ENCODE results near the gene ARPC1A.
"Not testable (repeated sequence)": the region's sequence is repeated elsewhere in the genome, so short reads cannot be mapped to it uniquely, and the experiment has no call there.

Gene ARPC1A

DNA sequence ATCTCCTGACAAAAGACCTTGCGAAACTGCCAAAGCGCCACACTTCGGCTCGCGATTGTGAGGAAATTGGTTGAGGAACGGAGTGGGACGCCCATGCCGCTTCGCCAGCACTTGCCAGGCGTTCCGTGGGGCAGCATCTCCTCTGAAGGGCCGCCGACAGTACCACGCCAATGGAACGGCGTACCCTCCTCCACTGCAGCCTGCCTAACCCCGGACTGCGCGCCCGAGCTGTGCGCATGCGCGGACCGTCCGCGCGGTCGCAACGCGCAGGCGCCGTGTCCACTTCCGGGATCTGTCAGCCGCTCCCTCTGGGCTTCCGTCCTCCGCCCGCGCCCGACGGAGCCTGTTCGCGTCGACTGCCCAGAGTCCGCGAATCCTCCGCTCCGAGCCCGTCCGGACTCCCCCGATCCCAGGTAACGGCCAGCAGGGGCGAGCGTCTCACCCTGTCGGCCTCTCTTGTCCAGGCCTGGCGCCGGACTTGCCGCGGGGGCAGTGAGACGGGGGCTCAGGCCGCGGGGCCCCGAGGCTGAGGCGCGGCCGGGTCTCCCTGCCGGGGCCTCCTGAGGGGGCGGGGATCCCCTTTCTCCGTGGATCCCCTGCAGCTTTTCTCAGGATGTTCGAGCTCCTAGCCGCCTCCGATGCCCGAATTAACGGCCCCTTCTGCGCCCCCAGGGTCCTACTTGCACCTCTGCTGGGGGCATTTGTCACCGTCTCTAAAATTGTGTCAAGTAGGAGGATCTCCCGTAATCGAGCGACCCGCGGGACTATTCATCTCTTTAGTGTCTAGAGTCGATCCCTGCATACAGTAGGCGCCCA is at the start of gene ARPC1A:
TSS of gene ARPC1A (plus strand) at position 307 of the 816 bp plus-strand sequence. CDS start 7,456 bp downstream, outside the sequence.
- FAIRE-seq, result no peak

DNA sequence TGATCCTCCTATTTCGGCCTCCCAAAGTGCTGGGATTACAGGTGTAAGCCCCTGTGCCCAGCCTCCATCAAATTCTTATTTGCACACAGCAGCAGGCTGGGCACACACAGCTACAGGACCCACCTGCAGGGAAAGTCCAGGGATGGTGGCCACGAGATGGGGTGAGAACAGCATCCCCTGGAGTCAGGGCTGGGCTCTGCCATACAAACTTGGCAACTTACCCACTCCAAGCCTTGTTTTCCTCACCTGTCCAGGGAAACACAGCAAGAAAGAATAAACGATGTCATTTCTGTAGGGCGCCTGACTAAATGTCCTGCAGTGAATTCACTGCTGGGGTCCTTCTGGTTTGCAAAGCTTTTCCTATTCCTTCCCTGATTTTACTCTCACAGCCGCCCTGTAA is 47.5 kb upstream of the ARPC1A start:
- FAIRE-seq, result no peak

DNA sequence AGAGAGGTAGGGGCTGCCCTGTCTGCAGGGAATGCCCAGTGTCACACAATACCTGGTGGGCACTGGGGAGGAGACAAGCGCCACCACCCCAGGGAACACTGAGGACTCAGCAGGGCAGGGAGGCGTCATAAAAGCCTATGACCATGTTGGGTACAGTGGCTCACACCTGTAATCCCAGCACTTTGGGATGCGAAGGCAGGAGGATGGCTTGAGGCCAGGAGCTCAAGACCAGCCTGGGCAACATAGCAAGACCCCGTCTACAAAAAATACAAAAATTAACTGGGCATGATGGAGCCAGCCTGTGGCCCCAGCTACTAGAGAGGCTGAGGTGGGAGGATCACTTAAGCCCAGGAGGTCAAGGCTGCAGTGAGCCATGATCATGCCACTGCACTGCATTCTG is 41.5 kb upstream of the ARPC1A start:
- FAIRE-seq, result not testable (repeated sequence)

DNA sequence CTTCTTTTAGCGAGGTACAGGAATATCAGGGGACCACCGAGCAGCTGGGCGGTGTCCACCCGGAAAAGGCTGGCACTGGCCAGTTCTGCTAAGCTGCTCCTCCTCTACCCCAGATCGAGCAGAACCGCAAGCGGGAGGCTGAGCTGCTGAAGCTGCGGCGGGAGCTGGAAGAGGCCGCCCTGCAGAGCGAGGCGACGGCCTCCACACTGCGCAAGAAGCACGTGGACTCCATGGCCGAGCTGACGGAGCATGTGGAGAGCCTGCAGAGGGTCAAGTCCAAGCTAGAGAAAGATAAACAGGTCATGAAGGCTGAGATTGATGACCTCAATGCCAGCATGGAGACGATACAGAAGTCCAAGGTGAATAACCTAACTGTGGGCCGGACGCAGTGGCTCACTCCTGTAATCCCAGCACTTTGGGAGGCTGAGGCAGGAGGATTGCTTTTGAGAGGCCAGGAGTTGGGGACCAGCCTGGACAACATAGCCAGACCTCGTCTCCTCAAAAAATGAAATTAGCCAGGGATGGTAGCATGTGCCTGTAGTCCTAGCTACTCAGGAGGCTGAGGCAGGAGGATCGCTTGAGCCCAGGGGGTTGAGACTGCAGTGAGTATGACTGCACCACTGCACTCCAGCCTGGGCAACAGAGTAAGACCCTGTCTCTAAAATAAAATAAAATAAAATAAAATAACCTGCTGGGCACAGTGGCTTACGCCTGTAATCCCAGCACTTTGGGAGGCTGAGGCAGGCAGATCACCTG is 37.7 kb upstream of the ARPC1A start:
- no peak for FAIRE-seq

DNA sequence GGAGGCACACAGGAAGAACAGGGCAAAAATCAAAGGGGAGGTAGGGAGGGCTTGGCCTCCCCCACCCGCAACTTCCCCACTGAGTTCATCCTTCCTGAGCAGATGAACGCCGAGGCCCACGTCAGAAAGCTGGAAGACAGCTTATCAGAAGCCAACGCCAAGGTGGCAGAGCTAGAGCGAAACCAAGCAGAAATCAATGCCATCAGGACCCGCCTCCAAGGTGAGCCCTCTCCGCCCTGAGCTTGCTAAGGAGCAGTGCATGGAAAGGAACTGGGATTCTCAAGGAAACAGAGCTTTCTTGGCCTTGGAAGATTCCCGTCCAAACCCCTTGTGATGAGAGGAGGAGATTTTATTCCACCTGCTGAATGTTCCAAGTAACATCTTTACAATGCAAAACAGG is 36.5 kb upstream of the ARPC1A start:
- no peak for FAIRE-seq

DNA sequence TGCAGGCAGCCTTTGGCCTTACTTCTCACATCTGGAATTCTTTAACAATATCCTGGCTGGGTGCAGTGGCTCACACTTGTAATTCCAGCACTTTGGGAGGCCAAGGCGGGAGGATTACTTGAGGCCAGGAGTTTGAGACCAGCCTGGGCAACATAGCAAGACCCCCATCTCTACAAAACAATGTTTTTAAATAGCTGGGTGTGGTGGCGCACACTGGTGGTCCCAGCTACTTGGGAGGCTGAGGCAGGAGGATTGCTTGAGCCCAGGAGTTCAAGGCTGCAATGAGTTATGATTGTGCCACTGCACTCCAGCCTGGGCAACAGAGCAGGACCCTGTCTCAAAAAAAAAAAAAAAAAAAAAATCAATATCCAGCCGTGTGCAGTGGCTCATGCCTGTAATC is 35.5 kb upstream of the ARPC1A start:
- not testable (repeated sequence) for FAIRE-seq

DNA sequence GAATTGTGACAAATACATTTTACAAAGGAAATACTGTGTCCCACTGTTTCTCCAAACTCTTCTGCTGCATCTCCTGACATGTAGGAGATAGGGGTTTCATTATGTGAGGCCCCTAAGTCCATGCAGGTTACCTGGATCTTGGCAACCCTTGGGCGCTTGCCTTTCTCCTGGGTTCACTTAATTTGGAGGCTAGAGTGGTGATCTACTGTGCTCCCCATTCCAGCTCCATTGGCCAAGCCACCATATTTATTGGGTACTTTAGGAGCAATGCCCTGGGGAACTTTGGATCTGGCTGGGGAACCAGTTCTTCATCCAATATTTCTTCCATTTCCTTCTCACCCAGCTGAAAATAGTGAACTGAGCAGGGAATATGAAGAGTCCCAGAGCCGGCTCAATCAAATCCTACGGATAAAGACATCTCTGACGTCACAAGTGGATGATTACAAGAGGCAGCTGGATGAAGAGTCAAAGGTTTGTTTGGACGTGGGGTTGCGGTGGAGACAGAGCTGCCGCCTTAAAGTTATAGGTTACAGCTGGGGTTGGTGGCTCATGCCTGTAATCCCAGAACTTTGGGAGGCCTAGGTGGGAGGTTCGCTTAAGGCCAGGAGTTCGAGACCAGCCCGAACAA is 34.6 kb upstream of the ARPC1A start:
- no peak for FAIRE-seq

DNA sequence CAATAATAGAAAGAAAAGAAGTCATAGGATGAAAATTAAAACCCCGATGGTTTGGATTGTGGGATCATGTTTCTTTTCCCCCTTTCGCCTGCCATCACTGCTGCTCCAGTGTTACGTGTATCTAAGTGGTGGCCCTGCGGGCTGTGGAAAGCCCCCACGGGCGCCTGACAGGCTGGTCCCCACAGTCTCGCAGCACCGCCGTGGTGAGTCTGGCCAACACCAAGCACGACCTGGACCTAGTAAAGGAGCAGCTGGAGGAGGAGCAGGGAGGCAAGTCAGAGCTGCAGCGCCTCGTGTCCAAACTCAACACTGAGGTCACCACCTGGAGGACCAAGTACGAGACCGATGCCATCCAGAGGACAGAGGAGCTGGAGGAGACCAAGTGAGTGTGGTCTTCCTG is 33.6 kb upstream of the ARPC1A start:
- no peak for FAIRE-seq

DNA sequence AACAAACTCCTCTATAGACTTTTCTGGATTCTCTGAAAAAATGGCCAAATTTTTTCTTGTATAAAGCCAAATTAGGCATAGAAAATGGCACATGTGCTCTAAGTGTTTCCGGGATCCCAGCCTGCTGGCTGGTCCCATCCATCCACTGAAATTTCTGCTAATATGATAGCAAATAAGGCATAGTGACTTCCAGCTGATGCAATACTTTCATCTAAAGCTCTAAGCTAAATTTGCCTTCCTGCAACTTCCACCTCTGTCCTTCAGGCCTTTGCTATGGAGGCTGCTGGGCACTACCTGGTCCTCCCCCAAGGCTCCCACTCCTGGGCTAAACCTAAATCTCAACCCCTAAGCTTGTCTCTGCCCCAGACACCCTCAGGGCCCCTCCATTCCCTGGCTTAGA is 32.5 kb upstream of the ARPC1A start:
- FAIRE-seq, result no peak

DNA sequence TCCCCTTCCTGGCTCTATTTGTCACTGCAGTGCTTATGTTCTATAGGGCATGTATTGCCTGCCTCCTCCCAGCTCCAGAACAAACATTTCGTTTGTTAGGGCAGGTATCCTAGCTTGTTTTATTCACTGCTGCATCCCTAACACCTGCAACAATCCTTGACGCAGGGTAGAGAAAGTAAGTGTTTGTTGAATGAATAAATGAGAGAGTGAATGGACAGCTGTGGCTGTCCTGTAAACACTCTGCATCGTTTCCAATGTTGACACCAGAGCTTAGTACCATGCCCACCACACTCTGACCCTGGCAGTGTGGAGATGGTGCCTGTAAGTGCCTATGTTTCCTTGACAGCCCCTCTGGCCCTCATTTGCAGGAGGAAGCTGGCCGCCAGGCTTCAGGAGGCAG is 32.0 kb upstream of the ARPC1A start:
- no peak for FAIRE-seq

DNA sequence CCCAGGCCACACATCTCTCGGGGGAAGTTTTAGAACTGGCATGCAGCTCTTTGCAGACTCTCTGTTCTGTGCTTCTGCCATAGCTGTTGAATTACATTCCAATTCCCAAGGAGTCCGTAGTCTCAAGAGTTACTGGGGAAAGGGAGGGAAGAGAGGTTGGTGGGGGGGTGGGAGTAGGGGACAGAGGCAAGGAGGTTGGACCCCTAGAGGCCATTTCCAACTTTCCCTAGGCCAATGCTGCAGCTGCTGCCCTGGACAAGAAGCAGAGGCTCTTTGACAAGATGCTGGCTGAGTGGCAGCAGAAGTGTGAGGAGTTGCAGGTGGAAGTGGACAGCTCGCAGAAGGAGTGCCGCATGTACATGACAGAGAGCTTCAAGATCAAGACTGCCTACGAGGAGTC is 29.2 kb upstream of the ARPC1A start:
- FAIRE-seq, result no peak

DNA sequence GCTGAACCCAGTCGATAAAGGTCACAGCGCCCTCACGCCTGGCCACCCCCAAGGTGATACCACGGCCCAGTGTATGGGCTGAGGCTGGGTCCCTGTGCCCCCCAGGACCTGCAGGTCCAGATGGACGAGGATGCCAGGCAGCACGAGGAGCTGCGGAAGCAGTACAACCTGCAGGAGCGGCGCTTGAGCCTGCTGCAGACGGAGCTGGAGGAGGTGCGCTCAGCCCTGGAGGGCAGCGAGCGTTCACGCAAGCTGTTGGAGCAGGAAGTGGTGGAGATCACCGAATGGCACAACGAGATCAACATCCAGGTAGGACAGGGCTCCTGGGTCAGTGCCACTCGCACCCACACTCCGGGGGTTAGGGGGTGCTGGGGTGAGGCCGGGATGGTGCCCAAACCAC is 24.2 kb upstream of the ARPC1A start:
- no peak for FAIRE-seq

DNA sequence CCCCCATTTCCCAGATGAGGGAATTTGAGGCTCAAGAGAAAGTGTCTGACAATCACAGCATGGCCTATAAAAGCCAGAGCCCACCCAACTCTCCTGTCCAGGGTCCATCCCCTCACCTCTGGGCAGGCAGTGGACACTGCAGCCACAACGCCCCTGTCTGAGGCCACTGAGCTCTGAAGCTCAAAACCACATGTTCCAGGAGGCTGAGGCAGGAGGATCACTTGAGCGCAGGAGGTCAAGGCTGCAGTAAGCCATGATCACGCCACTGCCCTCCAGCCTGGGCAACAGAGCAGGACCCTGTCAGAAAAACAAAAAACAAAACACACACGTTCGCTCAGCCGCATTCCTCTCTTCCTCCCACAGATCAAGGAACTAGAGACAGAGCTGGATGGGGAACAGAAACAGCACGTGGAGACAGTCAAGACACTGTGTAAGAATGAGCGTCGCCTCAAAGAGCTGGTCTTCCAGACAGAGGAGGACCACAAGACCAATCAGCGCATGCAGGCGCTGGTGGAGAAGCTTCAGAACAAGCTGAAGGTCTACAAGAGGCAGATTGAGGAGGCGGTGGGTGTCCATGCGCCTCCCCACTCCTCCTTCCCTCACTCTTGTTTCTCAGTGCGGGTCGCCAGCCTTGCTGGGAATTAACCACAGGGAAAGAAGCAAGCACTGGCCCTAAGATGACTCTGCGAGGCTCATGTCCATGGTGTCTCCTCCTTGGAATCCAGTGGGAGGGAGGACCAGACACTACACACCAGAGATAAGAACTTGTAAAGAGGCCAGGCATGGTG is 20.0 kb upstream of the ARPC1A start:
- FAIRE-seq, result no peak

DNA sequence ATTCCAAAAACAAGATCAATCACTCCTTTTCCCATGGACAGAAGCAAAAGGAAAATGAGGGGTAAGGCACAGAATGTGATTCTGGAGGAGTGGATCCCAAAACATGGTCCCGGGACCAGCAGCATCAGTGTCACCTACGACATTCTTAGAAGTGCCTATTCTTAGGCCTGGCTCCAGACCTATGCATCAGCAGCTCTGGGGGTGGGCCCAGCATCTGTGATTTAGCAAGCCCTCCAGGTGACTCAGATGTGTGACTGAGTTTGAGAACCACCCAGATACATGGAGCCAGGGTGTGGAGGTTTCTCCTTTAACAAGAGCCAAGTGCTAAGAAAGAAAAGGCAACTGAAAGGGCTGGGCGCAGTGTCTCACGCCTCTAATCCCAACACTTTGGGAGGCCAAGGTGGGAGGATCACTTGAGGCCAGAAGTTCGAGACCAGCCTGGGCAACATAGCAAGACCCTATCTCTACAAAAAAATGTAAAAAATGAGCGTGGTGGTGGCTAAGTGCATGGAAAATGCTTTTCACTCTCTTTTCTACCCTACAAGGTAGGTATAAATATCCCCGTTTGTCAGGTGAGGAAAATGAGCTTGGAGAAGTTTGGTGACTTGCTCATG is 17.1 kb upstream of the ARPC1A start:
- no peak for FAIRE-seq

DNA sequence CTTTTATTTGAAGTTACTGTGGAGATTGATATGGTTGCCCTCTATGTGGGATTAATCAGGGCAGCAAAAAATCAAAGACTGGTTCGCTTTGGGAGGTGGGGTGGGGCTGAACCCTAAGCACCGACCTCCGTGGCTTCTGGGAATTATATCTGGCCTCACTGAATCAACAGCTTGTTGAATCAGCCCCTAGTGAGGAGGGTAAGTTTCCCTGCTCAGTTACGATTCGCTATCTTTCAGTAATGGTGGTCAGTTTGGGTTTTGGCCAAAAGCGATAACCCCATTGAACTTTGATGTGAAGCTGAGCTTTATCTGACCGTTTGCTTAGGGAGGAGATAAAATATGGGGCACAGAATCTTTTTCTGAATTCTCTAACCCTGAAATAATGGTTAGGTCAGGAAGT is 16.6 kb upstream of the ARPC1A start:
- no peak for FAIRE-seq

DNA sequence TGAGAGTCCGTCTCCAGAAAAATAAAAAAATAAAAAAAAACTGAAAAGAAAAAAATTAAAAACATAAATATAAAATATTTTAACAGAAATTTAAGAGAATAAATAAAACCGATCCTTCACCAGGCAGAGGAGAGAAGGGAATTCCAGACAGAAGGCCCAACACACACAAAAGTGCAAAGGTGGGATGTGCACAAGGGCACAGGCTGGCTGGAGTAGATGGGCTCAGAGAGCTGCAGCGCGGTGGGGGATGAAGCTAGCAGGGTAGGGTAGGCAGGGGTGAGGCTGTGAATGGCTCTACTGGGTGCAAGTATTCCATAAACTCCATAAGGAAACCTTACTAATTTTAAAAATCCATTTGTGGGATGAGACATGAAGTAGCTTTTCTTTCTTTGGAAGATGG is 15.7 kb upstream of the ARPC1A start:
- FAIRE-seq, result no peak

DNA sequence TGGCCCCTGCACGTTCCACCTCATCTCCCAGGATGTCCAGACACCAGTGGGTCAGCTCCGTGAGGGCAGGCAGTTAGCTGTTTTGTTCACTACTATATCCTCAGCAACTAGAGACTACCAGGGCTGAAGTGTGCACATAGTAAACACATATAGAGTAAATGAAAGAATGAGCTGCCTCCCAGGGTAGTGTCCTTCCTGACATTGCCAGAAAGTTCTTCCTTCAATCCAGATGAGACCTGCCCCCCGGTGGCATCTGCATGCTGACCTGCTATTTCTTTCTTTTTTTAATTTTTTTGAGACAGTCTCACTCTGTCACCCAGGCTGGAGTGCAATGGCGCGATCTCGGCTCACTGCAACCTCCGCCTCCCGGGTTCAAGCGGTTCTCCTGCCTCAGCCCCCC is 14.0 kb upstream of the ARPC1A start:
- no peak for FAIRE-seq

DNA sequence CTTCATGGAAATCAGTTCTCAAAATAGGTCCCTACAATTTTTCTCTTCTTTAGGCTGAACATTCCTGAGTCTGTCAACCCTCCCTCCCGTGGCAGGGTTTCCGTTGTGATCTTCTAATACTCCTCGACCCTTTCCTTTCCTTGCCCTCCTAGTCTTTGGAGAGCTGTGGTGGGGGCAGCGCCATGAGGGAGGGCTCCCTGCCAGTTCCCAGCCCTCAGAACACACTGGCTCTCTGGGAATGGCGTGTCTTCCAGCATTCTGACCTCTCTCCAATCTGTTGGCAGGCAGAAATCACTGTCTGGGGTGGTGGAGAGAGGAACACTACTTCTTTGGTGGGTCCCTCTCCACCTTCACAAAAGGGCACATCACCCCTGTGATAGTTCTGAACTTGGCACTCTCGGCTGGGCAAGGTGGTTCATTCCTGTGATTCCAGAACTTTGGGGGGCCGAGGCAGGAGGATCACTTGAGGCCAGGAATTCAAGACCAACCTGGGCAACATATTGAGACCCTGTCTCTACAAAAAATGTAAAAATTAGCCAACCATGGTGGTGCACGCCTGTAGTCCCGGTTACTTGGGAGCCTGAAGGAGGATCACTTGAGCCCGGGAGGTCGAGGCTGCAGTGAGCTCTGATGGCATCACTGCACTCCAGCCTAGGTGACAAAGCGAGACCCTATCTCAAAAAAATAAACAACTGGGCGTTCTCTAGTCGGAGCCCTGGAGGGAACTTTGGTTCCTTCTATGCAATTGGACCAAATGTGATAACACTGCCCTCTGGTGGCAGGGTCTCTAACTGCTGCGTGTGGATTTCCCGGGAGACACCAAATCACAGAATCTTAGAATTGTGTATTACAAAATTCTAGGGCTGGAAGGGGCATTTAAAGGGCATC is 13.1 kb upstream of the ARPC1A start:
- no peak for FAIRE-seq

DNA sequence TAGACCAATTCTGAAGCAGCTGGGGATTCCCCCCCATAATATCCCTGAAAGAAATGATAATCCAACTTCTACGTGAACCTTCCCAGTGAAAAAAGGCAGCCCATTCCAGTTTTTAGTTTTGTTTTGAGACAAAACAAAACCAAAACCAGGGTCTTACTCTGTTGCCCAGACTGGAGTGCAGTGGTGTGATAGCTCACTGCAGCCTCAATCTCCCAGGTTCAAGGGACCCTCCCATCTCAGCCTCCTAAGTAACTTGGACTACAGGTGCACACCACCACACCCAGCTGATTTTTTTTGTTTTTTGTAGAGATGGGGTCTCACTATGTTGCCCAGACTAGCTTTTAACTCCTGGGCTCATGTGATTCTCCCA is 12.5 kb upstream of the ARPC1A start:
- no peak for FAIRE-seq

DNA sequence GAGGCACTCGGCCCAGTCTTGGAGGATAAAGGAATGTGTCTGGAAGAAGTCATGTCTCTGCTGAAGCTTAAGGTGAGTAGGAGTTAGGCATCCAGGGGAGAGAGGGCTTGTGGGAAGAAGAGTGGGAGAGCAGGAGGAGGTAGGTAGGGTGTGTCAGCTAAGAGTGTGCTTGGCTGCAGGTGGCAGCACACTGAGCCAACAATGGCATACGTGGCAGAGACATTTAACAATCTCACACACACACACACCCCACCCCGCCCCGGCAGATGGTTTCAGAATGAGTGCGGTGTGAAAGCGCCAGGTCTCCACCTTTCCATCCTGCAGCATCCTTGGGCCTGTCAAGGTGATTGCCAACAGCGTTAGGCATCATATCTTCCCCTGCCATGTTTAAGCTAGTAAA is 11.2 kb upstream of the ARPC1A start:
- FAIRE-seq, result no peak

DNA sequence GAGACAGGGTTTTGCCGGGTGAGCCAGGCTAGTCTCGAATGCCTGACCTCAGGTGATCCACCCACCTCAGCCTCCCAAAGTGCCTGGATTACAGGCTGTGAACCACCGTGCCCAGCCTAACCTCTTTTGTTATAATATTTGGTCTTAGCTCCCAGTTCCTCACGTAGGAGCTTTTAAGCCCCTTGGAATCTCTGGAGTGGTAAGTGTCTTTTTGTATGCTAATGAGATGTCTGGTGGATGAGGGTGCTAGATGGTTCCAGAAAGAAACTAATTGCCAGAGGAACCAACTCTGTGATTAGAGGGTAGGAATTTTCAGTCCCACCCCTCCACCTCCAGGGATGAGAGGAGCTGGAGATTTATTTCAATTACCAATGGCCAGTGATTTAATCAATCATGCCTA is 5.3 kb upstream of the ARPC1A start:
- no peak for FAIRE-seq

DNA sequence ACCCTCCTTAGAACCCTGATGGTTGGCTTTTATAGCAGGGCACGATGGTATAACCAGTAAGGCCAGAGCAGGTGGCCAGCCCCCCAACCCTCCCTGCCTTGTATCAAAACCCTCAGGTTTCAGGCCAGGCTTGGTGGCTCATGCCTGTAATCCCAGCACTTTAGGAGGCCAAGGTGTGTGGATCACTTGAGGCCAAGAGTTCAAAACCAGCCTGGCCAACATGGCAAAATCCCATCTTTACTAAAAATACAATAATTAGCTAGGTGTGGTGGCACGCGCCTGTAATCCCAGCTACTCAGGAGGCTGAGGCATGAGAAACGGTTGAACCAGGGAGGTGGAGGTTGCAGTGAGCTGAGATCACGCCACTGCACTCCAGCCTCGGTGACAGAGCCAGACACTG is 3.0 kb upstream of the ARPC1A start:
- FAIRE-seq, result not testable (repeated sequence)
